Fibroblast of the aortic adventitia (primary cell): Measurements from ENCODE around the gene DPPA4. TPM values are rescaled to one million over a fixed set of nuclear protein-coding genes. Genes with fewer than 3 reads are reported as not detected.

Experiments used
- DNase-seq: peaks from one replicate; pipeline ENCODE4 v3.0.0-alpha.2; 2010; ENCODE audit warnings: low read depth
- H3K4me3 ChIP-seq: 2 replicates; pipeline ENCODE4 v1.5.1; 2011; ENCODE audit warnings: low read depth, mild to moderate bottlenecking, control low read depth, low read length, moderate library complexity
- CTCF ChIP-seq: IDR thresholded peaks from 2 replicates; pipeline ENCODE4 v1.5.1; 2011; ENCODE audit warnings: mild to moderate bottlenecking, low read length, control low read depth, inconsistent platforms; ENCODE audit not compliant: insufficient read depth
- total RNA-seq: library from RNA; depleted of rRNA; stranded (reverse); fragments of >200 nt; gene quantifications from 2 replicates; pipeline ENCODE4 v1.2.3, GENCODE V29; 2012; ENCODE audit warnings: low replicate concordance

Gene DPPA4
- total RNA-seq, 1 donor, result not detected

- H3K4me3 ChIP-seq, result no peak overlapping the region
- DNase-seq, result no peak
- no peak for TF ChIP-seq CTCF
Observed at GRCh38 chr3:109355625-109356441, 18.5 kb upstream of the DPPA4 start.

GRCh38 chr3:109353057-109353456 is 15.7 kb upstream of the DPPA4 start:
- TF ChIP-seq CTCF, result no peak
- H3K4me3 ChIP-seq, result no peak overlapping the region
- DNase-seq, result no peak

GRCh38 chr3:109351231-109351630 is 13.9 kb upstream of the DPPA4 start:
- no peak for TF ChIP-seq CTCF
- no peak overlapping the region for H3K4me3 ChIP-seq
- no peak for DNase-seq

- H3K4me3 ChIP-seq, result no peak overlapping the region
- TF ChIP-seq CTCF, result no peak
- no peak for DNase-seq
Observed at GRCh38 chr3:109346770-109347295, 9.5 kb upstream of the DPPA4 start.

- no peak overlapping the region for H3K4me3 ChIP-seq
Observed at GRCh38 chr3:109346099-109346498, 8.8 kb upstream of the DPPA4 start.

More at GRCh38 chr3:109346099-109346498, 8.8 kb upstream of the DPPA4 start:
- no peak for TF ChIP-seq CTCF
- DNase-seq, result no peak
